ENCODE results near the gene PLCXD3.
"Not testable (repeated sequence)": the region's sequence is repeated elsewhere in the genome, so short reads cannot be mapped to it uniquely, and the experiment has no call there.

The PLCXD3 gene

GRCh38 chr5:41482715-41483114 is 27.7 kb downstream of the PLCXD3 start:
- no peak for DNase-seq

- no peak for DNase-seq
These were observed 28.2 kb downstream of the PLCXD3 start for GRCh38 chr5:41482173-41482572.

GRCh38 chr5:41471571-41472208 is 38.7 kb downstream of the PLCXD3 start:
- DNase-seq = not testable (repeated sequence)

- DNase-seq = no peak
These were observed 44.8 kb downstream of the PLCXD3 start for GRCh38 chr5:41465493-41466171.

- no peak for DNase-seq
These were observed 50.8 kb downstream of the PLCXD3 start for GRCh38 chr5:41459557-41459956.

- DNase-seq = no peak
These were observed 53.3 kb downstream of the PLCXD3 start for GRCh38 chr5:41457094-41457493.

- DNase-seq = no peak
These were observed 57.9 kb downstream of the PLCXD3 start for GRCh38 chr5:41452506-41452905.

GRCh38 chr5:41447650-41448510 is 62.5 kb downstream of the PLCXD3 start:
- no peak for DNase-seq

- DNase-seq = no peak
These were observed 64.4 kb downstream of the PLCXD3 start for GRCh38 chr5:41445937-41446563.

- no peak for DNase-seq
These were observed 75.1 kb downstream of the PLCXD3 start for GRCh38 chr5:41435276-41435675.

- DNase-seq = no peak
These were observed 76.7 kb downstream of the PLCXD3 start for GRCh38 chr5:41433552-41434181.

- DNase-seq = no peak
These were observed 77.7 kb downstream of the PLCXD3 start for GRCh38 chr5:41432481-41433253.

GRCh38 chr5:41427505-41427904 is 82.9 kb downstream of the PLCXD3 start:
- DNase-seq = no peak

GRCh38 chr5:41425736-41426135 is 84.7 kb downstream of the PLCXD3 start:
- no peak for DNase-seq

GRCh38 chr5:41420492-41421067 is 89.8 kb downstream of the PLCXD3 start:
- DNase-seq = no peak

- DNase-seq = no peak
These were observed 92.0 kb downstream of the PLCXD3 start for GRCh38 chr5:41418220-41419031.

- DNase-seq = no peak
These were observed 94.1 kb downstream of the PLCXD3 start for GRCh38 chr5:41416336-41416735.

- DNase-seq = no peak
These were observed 95.2 kb downstream of the PLCXD3 start for GRCh38 chr5:41415242-41415641.

GRCh38 chr5:41414598-41414997 is 95.8 kb downstream of the PLCXD3 start:
- DNase-seq = no peak

- no peak for DNase-seq
These were observed 97.3 kb downstream of the PLCXD3 start for GRCh38 chr5:41413074-41413473.

GRCh38 chr5:41412496-41412895 is 97.9 kb downstream of the PLCXD3 start:
- DNase-seq = no peak
